Spinal cord (tissue), 10 donors: ENCODE results near the gene GPC6. TPM values are rescaled to one million over a fixed set of nuclear protein-coding genes. Genes with fewer than 3 reads are reported as not detected.

Experiments used
- DNase-seq, 6 donors: peaks; one replicate each; pipeline versions ENCODE4 v3.0.0 to v3.0.0-alpha.2; 2013 to 2015; ENCODE audit warnings: low spot score in 6 of 6, low read depth in 4 of 6
- H3K27ac ChIP-seq: one replicate; pipeline ENCODE4 v1.5.1; 2013; ENCODE audit warnings: low read depth, low read length, control low read depth
- H3K27me3 ChIP-seq: one replicate; pipeline ENCODE4 v1.6.1; 2013; ENCODE audit warnings: low read length; ENCODE audit not compliant: control insufficient read depth, insufficient read depth
- H3K36me3 ChIP-seq: one replicate; pipeline ENCODE4 v1.6.1; 2013; ENCODE audit warnings: low read length; ENCODE audit not compliant: control insufficient read depth, insufficient read depth
- H3K4me1 ChIP-seq: one replicate; pipeline ENCODE4 v1.6.1; 2013; ENCODE audit warnings: low read length; ENCODE audit not compliant: control insufficient read depth, insufficient read depth
- H3K4me3 ChIP-seq: one replicate; pipeline ENCODE4 v1.5.1; 2013; ENCODE audit warnings: low read depth, low read length, control low read depth
- H3K9me3 ChIP-seq: one replicate; pipeline ENCODE4 v1.6.1; 2013; ENCODE audit warnings: low read length; ENCODE audit not compliant: control insufficient read depth, insufficient read depth
- WGBS: methylation state at CpG from one replicate; pipeline ENCODE4 v1.1.5; 2013; ENCODE audit warnings: missing lambda C conversion rate; ENCODE audit not compliant: insufficient coverage; 5-methylcytosine and 5-hydroxymethylcytosine counted together
- polyA plus RNA-seq, 2 donors: library from polyadenylated mRNA; unstranded; fragments of 120-200 nt; gene quantifications; one replicate each; pipeline ENCODE4 v1.2.1, GENCODE V29; 2013; ENCODE audit not compliant: insufficient read length in 2 of 2
- total RNA-seq, 2 donors: library from RNA; depleted of rRNA in 1 of 2; stranded (reverse); fragments of 120-200 nt in 1 of 2; fragments of >200 nt in 1 of 2; gene quantifications; one replicate each; pipeline versions ENCODE4 v1.2.3 to v1.2.4, GENCODE V29; 2013 to 2014
- donor health status: healthy.

GPC6 gene
- total and polyA plus RNA-seq, 4 donors, result 19.8 to 109 (median 46.0) TPM

DNA sequence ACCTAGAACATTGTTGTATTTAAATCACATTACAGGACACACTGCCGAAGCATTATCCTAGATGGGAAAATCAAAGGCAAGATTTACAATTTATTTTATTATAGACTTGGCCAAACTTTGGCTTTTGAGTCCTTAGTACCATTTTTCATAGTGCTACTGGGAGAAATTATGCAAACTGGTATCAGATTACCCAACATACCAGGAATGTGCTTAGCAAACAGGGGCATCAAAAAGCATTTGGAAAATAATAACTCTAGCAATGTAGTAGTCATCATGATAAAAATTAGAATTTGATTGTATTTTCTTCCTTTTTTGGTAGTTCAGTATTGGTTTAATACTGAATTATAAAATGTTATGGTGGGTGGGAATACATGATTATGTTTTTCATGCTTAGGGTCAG, 34.0 kb downstream of the GPC6 start:
- no peak for DNase-seq
- Histone ChIP-seq H3K4me1 (no peaks in the 10 kb centered on the region), H3K4me3 (no peak overlapping the region), H3K36me3 (no peaks in the 10 kb centered on the region), H3K27ac (no peak overlapping the region), H3K27me3 (no peaks in the 10 kb centered on the region), H3K9me3 (no peaks in the 10 kb centered on the region)
- no CpG with 5 or more reads among the region's 1 CpG for WGBS

DNA sequence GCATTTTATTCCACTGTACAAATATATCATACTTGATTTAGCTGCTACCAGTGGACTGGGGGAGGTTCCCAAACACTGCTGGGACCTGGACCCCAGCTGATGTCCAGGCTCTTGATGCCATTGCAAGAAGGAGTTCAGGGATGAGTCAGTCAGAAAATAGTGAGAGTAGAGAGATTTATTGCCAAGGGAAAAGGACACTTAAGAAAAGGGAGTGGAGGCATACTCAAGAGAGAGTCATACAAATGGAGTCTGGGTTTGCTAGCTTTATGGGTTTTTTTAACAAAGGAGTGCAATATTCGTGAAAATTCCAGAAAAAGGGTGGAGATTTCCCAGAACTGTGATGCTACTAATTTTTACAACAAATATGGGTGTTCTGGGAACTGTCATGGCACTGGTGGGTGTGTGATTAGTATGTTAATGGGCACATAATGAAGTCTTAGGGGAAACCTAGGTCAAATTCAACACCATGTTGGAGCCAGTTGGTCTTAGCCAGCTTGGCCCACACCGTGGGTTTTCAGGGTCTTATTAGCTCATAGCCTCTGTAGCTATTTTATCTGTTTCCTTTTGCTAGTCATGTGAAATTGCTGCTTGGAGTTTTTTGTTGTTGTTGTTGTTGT, 36.2 kb downstream of the GPC6 start:
- DNase-seq, result no peak
- 100% methylated on average over 1 of the region's 2 CpGs for WGBS
- Histone ChIP-seq H3K27me3 (no peaks in the 10 kb centered on the region), H3K36me3 (no peaks in the 10 kb centered on the region), H3K27ac (no peak overlapping the region), H3K4me1 (no peaks in the 10 kb centered on the region), H3K9me3 (no peaks in the 10 kb centered on the region), H3K4me3 (no peak overlapping the region)

DNA sequence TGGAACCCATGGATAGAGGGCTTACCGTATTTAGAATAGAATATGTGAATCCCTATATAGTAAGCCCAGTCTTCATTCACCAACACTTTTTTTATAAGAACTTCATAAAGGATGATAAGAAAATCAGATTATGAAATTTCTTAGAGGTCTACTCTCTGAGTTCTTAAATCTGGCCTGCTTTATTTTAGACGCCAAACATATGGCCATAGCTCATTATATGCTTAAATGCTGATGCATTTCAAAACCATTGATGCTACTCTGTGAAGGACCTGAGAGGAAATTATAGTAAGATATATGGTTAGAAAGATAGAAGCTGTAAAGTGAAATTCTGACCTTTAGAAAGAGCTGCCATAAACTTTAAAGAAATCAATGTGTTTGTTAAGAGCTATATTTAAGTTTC, 38.3 kb downstream of the GPC6 start:
- no peaks in the 10 kb centered on the region for H3K4me1 ChIP-seq
- H3K4me3 ChIP-seq, result no peak overlapping the region
- WGBS, result no CpG with 5 or more reads among the region's 2 CpGs
- no peaks in the 10 kb centered on the region for H3K9me3 ChIP-seq
- no peak for DNase-seq
- H3K36me3 ChIP-seq, result no peaks in the 10 kb centered on the region
- H3K27me3 ChIP-seq, result no peaks in the 10 kb centered on the region
- H3K27ac ChIP-seq, result no peak overlapping the region

DNA sequence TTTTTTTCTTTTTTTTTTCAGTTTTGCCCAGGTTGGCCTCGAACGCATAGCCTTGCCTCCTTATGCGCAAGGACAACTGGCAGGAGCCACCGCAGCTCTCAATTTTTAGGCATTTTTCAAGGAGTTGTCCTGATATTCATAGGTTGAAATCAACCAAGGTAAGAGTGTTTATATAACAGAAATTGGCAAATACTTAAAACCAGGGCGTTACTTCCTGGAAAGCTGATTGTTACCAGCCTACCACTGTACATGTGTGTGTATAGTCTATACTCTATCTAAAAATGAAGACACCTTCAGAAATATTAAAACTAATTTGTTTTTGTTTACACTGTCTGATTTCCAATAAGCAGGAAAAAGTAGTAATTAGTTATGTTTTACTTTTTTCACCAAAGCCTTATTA, 39.2 kb downstream of the GPC6 start:
- Histone ChIP-seq H3K4me3 (no peak overlapping the region), H3K36me3 (no peaks in the 10 kb centered on the region), H3K27ac (no peak overlapping the region), H3K4me1 (no peaks in the 10 kb centered on the region), H3K9me3 (no peaks in the 10 kb centered on the region), H3K27me3 (no peaks in the 10 kb centered on the region)
- no peak for DNase-seq
- WGBS, result no CpG with 5 or more reads among the region's 5 CpGs

DNA sequence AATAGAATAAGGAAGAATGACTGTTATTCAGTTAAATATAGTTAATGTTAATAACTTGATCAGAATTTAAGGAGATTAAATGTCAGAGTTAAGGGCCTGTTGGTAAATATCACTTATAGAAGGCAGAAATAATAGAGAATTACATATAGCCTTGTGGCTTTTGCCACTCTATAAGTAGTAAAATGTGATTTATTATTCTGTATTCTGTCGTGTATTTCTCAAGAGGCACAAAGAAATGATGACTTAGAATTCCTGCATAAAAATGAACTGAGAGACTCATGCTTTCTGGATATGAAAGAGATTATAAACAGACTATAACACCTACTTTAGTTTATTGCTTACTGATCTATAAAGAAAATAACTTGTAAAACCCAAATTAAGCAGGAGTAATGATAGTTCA, 40.1 kb downstream of the GPC6 start:
- H3K9me3 ChIP-seq, result no peaks in the 10 kb centered on the region
- no peak overlapping the region for H3K4me3 ChIP-seq
- H3K27me3 ChIP-seq, result no peaks in the 10 kb centered on the region
- H3K36me3 ChIP-seq, result no peaks in the 10 kb centered on the region
- no CpG with 5 or more reads among the region's 1 CpG for WGBS
- no peak for DNase-seq
- no peak overlapping the region for H3K27ac ChIP-seq
- H3K4me1 ChIP-seq, result no peaks in the 10 kb centered on the region

DNA sequence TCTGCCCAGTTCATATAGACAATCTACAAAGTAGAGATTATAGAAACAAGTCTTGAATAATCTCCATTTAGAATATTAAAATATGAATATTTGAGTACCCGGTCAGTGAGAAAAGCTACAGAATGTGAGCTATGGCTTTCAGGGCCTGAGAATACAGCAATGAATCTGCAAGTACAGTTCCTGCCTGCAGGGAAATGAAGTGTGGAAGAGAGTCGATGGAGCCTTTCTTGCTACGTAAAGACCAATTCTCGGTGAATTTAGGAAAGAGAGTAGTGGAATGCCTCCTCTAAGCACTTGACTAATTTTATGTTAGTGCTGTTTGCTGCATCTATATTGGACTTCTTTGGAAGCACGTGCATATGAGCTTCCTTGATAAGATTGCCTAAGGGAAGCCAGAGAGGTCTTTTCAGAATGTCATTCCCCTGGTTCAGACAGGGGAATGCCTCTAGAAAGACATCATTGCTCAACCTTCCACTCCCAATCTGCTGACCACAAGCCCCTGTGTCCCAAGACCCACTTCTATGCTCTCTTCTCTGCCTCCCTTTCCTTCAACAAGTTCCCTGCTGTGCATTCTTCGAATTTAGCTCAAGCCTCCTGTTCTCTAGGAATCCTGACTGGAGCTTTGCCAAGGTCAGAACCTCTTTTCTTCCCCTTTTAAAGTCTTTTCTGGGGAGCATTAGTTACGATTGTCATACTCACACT, 41.9 kb downstream of the GPC6 start:
- Histone ChIP-seq H3K4me3 (no peak overlapping the region), H3K9me3 (no peaks in the 10 kb centered on the region), H3K27ac (no peak overlapping the region), H3K4me1 (no peaks in the 10 kb centered on the region), H3K27me3 (no peaks in the 10 kb centered on the region), H3K36me3 (no peaks in the 10 kb centered on the region)
- DNase-seq, result no peak
- WGBS, result 76% methylated on average over 3 of the region's 7 CpGs

DNA sequence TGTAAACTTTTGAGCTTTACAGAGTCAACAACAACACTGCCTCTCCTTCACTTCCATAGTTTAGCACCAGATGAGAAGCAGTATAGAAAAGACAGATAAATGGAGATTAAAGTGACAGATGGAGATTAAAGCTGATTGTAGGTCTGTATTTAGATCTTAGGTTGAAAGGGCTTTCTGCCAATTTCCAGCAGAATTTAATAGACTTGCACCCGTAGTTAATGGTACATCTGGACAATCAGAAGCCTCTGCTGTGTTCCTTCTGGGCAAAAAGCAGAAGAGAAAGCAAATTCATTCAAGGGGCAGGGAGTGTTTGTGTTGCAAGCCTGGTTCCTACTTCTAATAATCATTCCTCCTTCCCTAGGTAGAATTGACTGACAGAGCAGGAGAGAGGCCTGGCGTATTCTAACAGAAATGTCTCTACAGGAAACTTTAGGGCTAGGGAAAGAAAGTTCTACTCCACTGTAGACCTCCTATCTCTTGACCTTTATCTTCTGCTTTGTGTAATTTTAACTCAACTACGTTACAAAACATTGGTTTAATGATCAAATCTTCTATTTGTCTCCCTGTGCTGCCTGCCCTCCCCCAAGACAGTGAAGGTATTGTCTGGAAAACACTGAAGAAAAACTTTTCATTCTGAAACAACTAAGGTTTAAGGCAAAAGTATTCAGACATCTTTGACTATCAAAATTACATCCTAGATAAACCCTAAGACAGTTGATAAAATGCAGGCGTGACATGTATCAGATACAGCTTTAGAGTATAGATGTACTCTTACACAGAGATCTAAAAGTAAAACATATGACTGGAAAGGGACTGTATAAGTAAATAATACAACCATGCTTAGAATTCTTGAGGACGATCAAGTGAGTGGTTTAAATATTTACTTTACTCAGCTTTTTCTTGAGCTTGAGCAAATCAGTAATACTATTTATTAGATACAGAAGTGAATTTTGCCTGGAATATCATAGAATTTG, 44.4 kb downstream of the GPC6 start:
- no peaks in the 10 kb centered on the region for H3K27me3 ChIP-seq
- no peaks in the 10 kb centered on the region for H3K9me3 ChIP-seq
- H3K4me1 ChIP-seq, result no peaks in the 10 kb centered on the region
- WGBS, result no CpG with 5 or more reads among the region's 5 CpGs
- H3K27ac ChIP-seq, result no peak overlapping the region
- peak in 2 of 6 donors; percentile 44 to 75 for DNase-seq
- H3K36me3 ChIP-seq, result no peaks in the 10 kb centered on the region
- no peak overlapping the region for H3K4me3 ChIP-seq

DNA sequence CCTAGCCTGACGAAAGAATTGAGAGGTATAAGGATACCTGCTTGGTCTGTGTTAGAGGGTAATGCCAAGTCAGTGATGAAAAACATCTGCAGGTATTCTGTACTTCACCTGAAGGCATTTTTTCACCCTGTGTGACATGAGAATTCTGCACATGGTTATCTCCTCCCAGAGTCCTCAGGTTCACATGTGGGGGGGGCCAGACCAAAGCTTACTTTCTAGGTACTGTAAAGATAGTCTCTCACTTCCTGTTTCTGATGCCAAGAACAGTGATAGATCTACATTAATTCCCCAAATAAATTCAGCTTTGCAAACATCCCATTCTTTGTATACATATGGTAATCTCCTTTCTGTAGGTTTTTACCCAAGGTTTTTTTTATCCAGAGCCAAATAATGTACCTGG, 53.4 kb downstream of the GPC6 start:
- Histone ChIP-seq H3K9me3 (no peaks in the 10 kb centered on the region), H3K27me3 (no peaks in the 10 kb centered on the region), H3K27ac (no peak overlapping the region), H3K4me3 (no peak overlapping the region), H3K4me1 (no peaks in the 10 kb centered on the region), H3K36me3 (no peaks in the 10 kb centered on the region)
- no peak for DNase-seq
- no CpG with 5 or more reads among the region's 1 CpG for WGBS

DNA sequence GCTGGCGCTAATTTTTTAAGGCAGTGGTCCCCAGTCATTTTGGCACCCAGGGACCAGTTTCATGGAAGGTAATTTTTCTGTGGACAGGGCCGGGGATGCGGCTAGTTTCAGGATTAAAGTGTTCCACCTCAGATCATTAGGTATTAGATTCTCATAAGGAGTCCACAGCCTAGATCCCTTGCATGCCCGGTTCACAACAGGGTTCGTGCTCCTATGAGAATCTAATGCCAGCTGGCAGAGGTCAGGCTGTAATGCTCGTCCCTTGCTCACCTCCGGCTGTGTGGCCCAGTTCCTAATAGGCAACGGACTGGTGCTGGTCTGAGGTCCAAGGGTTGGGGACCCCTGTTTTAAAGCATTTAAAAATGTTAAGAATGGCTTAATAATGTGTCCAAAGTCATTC, 54.1 kb downstream of the GPC6 start:
- Histone ChIP-seq H3K36me3 (no peaks in the 10 kb centered on the region), H3K4me3 (no peak overlapping the region), H3K9me3 (no peaks in the 10 kb centered on the region), H3K27ac (no peak overlapping the region), H3K27me3 (no peaks in the 10 kb centered on the region), H3K4me1 (no peaks in the 10 kb centered on the region)
- no peak for DNase-seq
- WGBS, result 94% methylated on average over 6 of the region's 8 CpGs
